ENCODE measurements around the gene DNAI4. TPM values are rescaled to one million over a fixed set of nuclear protein-coding genes. Genes with fewer than 3 reads are reported as not detected.

DNAI4 gene
- total and polyA plus RNA-seq, 9 of the 15 experiments (the other 6 are each of a cell fraction or from before 2014, with no cell fraction given) = 0.57 to 4.8 (median 2.6) TPM; not detected in 1

GRCh38 chr1:66773227-66773626 lies 151.4 kb downstream of the DNAI4 start:
- ChIA-PET POLR2A (no interaction called here), CTCF (ENCODE audit: low intra/inter-chr PET ratio) (no interaction called here)
- TF ChIP-seq ARID1B (IDR thresholded peaks at IDR 0.05) (no peak), YY1 (IDR thresholded peaks at IDR 0.05; ENCODE audit: borderline replicate concordance in 1 of 3, control insufficient read depth in 1 of 3, extremely low read depth in 1 of 3, insufficient read depth in 3 of 3, insufficient read length in 1 of 3, insufficient replicate concordance in 2 of 3, low read depth in 1 of 3, low read length in 2 of 3) (peak in 1 of 3 experiments; percentile 38)
- H3K9me1 ChIP-seq (ENCODE audit: control insufficient read depth, insufficient read depth, low read length) = no peaks in the 10 kb centered on the region
- intact Hi-C loops (cut with micrococcal nuclease) (loop anchor here (5.0 kb wide), 1 partner anchor 89 kb away; no protein-coding TSS in a partner anchor), in situ Hi-C loops (cut with MboI) (no loop called here)
- 0 out of 2 replicates have a peak overlapping the region, but pooled peaks have one; percentile 17 for H2AFZ ChIP-seq (ENCODE audit: low read depth, low read length)
- 58% methylated on average over 2 of the region's 2 CpGs for WGBS (ENCODE audit: insufficient coverage, low coverage, missing lambda C conversion rate)
- H3K27me3 ChIP-seq (ENCODE audit: control insufficient read depth in 2 of 2, insufficient read depth in 2 of 2, low read length in 2 of 2) = no peaks in the 10 kb centered on the region
- H3K79me2 ChIP-seq (ENCODE audit: control insufficient read depth, insufficient read depth, low read length) = no peaks in the 10 kb centered on the region
- H3K4me3 ChIP-seq = no peak overlapping the region
- no peaks in the 10 kb centered on the region for H3K36me3 ChIP-seq (ENCODE audit: control insufficient read depth, insufficient read depth, low read length)
- no peaks in the 10 kb centered on the region for H4K20me1 ChIP-seq (replicated peaks; ENCODE audit: control insufficient read depth, insufficient read depth, low read length)
- no peaks in the 10 kb centered on the region for H3K9me3 ChIP-seq (replicated peaks; ENCODE audit: control insufficient read depth, insufficient read depth, low read depth, low read length)
- DNase-seq (ENCODE audit: extremely low read depth in 1 of 4, low spot score in 3 of 4) (no peak), ATAC-seq (0 out of 3 replicates have a peak, but pooled peaks have one; percentile 26), FAIRE-seq (no peak)
- no peak overlapping the region for H3K9ac ChIP-seq (ENCODE audit: insufficient read depth in 1 of 2, low read depth in 2 of 2, low read length in 2 of 2)
- H3K4me2 ChIP-seq (ENCODE audit: insufficient read depth, low read length) = no peak overlapping the region
- H3K4me1 ChIP-seq (replicated peaks in 1 of 2; ENCODE audit: control insufficient read depth in 2 of 2, insufficient read depth in 2 of 2, low read length in 2 of 2) = no peaks in the 10 kb centered on the region; a peak in 2 of 5 replicates
- no peak overlapping the region for H3K27ac ChIP-seq (ENCODE audit: extremely low read depth, low read depth, low read length)
- no TSS peak for BruUV-seq (replicated peaks)

GRCh38 chr1:66770694-66771093 lies 154.0 kb downstream of the DNAI4 start:
- ChIA-PET POLR2A (no interaction called here), CTCF (ENCODE audit: low intra/inter-chr PET ratio) (no interaction called here)
- no peaks in the 10 kb centered on the region for H3K9me3 ChIP-seq (replicated peaks; ENCODE audit: control insufficient read depth, insufficient read depth, low read depth, low read length)
- intact Hi-C loops (cut with micrococcal nuclease) = loop anchor here (5.0 kb wide), 1 partner anchor 92 kb away; no protein-coding TSS in a partner anchor
- H3K27me3 ChIP-seq (ENCODE audit: control insufficient read depth in 2 of 2, insufficient read depth in 2 of 2, low read length in 2 of 2) = no peaks in the 10 kb centered on the region
- no peaks in the 10 kb centered on the region for H3K36me3 ChIP-seq (ENCODE audit: control insufficient read depth, insufficient read depth, low read length)
- H3K79me2 ChIP-seq (ENCODE audit: control insufficient read depth, insufficient read depth, low read length) = no peaks in the 10 kb centered on the region
- ATAC-seq (no peak), FAIRE-seq (no peak), DNase-seq (ENCODE audit: extremely low read depth in 1 of 4, low spot score in 3 of 4) (no peak)
- no peaks in the 10 kb centered on the region for H3K9me1 ChIP-seq (ENCODE audit: control insufficient read depth, insufficient read depth, low read length)
- in situ Hi-C loops (cut with MboI) = no loop called here
- no peak overlapping the region for H2AFZ ChIP-seq (ENCODE audit: low read depth, low read length)
- no peak overlapping the region for H3K27ac ChIP-seq (ENCODE audit: extremely low read depth, low read depth, low read length)
- WGBS (ENCODE audit: insufficient coverage, low coverage, missing lambda C conversion rate) = 32% methylated on average over 4 of the region's 4 CpGs
- H3K9ac ChIP-seq (ENCODE audit: insufficient read depth in 1 of 2, low read depth in 2 of 2, low read length in 2 of 2) = no peak overlapping the region
- no TSS peak for BruUV-seq (replicated peaks)
- H3K4me2 ChIP-seq (ENCODE audit: insufficient read depth, low read length) = no peak overlapping the region
- no peak overlapping the region for H3K4me3 ChIP-seq
- no peaks in the 10 kb centered on the region for H4K20me1 ChIP-seq (replicated peaks; ENCODE audit: control insufficient read depth, insufficient read depth, low read length)
- TF ChIP-seq CREB3 (tag; conservative IDR thresholded peaks at IDR 0.05; ENCODE audit: low read depth) (no peak), MEIS2 (IDR thresholded peaks at IDR 0.05; ENCODE audit: partially characterized antibody) (peak; percentile 49), FOSL1 (tag; conservative IDR thresholded peaks at IDR 0.05) (peak; percentile 74), HDAC1 (IDR thresholded peaks at IDR 0.05) (0 out of 4 replicates have a peak, but pooled peaks of 1 of the 2 experiments have one; percentile 15), ZNF717 (CRISPR knock-in tag; IDR thresholded peaks at IDR 0.05) (no peak), ZNF384 (IDR thresholded peaks at IDR 0.05; ENCODE audit: low read depth, low read length) (peak; percentile 70), JUND (IDR thresholded peaks at IDR 0.05; ENCODE audit: borderline replicate concordance, low read depth, low read length) (peak; percentile 66; the same call in 1 of the 2 replicates), JUND (tag; IDR thresholded peaks at IDR 0.05; ENCODE audit: borderline replicate concordance, low read depth, low read length) (peak; percentile 74; the same call in 2 of the 3 replicates), DPF2 (IDR thresholded peaks at IDR 0.05) (0 out of 2 replicates have a peak, but pooled peaks have one; percentile 19), EGR1 (conservative IDR thresholded peaks at IDR 0.05) (no peak), ZNF282 (CRISPR knock-in tag; IDR thresholded peaks at IDR 0.05) (no peak), RCOR1 (IDR thresholded peaks at IDR 0.05; ENCODE audit: borderline replicate concordance in 1 of 2, low read depth in 2 of 2, low read length in 2 of 2) (peak in 1 of 2 experiments; percentile 30; a peak in 1 of 4 replicates), KDM1A (IDR thresholded peaks at IDR 0.05) (0 out of 4 replicates have a peak, but pooled peaks have one; percentile 14 to 21)
- peaks cover 0 to 4% of the 10 kb centered on the region in 2 experiments; a peak in 4 of 5 replicates for H3K4me1 ChIP-seq (replicated peaks in 1 of 2; ENCODE audit: control insufficient read depth in 2 of 2, insufficient read depth in 2 of 2, low read length in 2 of 2)
